Parathyroid adenoma (tissue), 2 donors: ENCODE results near the gene TRPC1.

ENCODE experiments used
- H2AFZ ChIP-seq: fragments of 300-600 bp; sonication (generic); one replicate; pipeline ENCODE4 v1.7.0; 2017; ENCODE audit warnings: antibody characterized with exemption, mild to moderate bottlenecking
- H3K27ac ChIP-seq: fragments of 300-600 bp; sonication (generic); one replicate; pipeline ENCODE4 v1.7.0; 2017
- H3K27me3 ChIP-seq: fragments of 300-600 bp; sonication (generic); one replicate; pipeline ENCODE4 v1.7.0; 2017; ENCODE audit warnings: low read length; ENCODE audit not compliant: control insufficient read depth, insufficient read depth
- H3K36me3 ChIP-seq: fragments of 300-600 bp; sonication (generic); one replicate; pipeline ENCODE4 v1.7.0; 2017; ENCODE audit warnings: low read length; ENCODE audit not compliant: control insufficient read depth, insufficient read depth
- H3K4me1 ChIP-seq: fragments of 300-600 bp; sonication (generic); one replicate; pipeline ENCODE4 v1.7.0; 2017; ENCODE audit warnings: control low read depth
- H3K4me2 ChIP-seq: fragments of 300-600 bp; sonication (generic); one replicate; pipeline ENCODE4 v1.7.0; 2017; ENCODE audit warnings: low read length
- H3K4me3 ChIP-seq: fragments of 300-600 bp; sonication (generic); one replicate; pipeline ENCODE4 v1.7.0; 2017; ENCODE audit warnings: low read depth, low read length
- H3K79me2 ChIP-seq: fragments of 300-600 bp; sonication (generic); one replicate; pipeline ENCODE4 v1.7.0; 2017; ENCODE audit warnings: control low read depth
- H3K9ac ChIP-seq: fragments of 300-600 bp; sonication (generic); one replicate; pipeline ENCODE4 v1.7.0; 2017; ENCODE audit warnings: mild to moderate bottlenecking
- H3K9me3 ChIP-seq: fragments of 300-600 bp; sonication (generic); one replicate; pipeline ENCODE4 v1.7.0; 2017; ENCODE audit warnings: low read length; ENCODE audit not compliant: control insufficient read depth
- TF ChIP-seq, protein P1 (sequence below): fragments of 300-600 bp; sonication (generic); IDR thresholded peaks from one replicate; pipeline ENCODE4 v1.7.0; 2017; ENCODE audit warnings: antibody characterized with exemption, mild to moderate bottlenecking
- donor health status: primary hyperparathyroidism.

TRPC1 gene

GRCh38 chr3:142693136-142693853 is 30.5 kb upstream of the TRPC1 start:
- no peaks in the 10 kb centered on the region for H3K79me2 ChIP-seq
- H3K9me3 ChIP-seq = no peaks in the 10 kb centered on the region
- no peaks in the 10 kb centered on the region for H3K4me1 ChIP-seq
- no peak overlapping the region for H3K4me2 ChIP-seq
- TF ChIP-seq, protein P1, sequence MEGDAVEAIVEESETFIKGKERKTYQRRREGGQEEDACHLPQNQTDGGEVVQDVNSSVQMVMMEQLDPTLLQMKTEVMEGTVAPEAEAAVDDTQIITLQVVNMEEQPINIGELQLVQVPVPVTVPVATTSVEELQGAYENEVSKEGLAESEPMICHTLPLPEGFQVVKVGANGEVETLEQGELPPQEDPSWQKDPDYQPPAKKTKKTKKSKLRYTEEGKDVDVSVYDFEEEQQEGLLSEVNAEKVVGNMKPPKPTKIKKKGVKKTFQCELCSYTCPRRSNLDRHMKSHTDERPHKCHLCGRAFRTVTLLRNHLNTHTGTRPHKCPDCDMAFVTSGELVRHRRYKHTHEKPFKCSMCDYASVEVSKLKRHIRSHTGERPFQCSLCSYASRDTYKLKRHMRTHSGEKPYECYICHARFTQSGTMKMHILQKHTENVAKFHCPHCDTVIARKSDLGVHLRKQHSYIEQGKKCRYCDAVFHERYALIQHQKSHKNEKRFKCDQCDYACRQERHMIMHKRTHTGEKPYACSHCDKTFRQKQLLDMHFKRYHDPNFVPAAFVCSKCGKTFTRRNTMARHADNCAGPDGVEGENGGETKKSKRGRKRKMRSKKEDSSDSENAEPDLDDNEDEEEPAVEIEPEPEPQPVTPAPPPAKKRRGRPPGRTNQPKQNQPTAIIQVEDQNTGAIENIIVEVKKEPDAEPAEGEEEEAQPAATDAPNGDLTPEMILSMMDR = no peak
- no peak overlapping the region for H2AFZ ChIP-seq
- H3K27me3 ChIP-seq = no peaks in the 10 kb centered on the region
- H3K4me3 ChIP-seq = no peak overlapping the region
- no peak overlapping the region for H3K27ac ChIP-seq
- H3K36me3 ChIP-seq = no peaks in the 10 kb centered on the region
- H3K9ac ChIP-seq = no peak overlapping the region

GRCh38 chr3:142694225-142694624 is 29.6 kb upstream of the TRPC1 start:
- H2AFZ ChIP-seq = no peak overlapping the region

DNA sequence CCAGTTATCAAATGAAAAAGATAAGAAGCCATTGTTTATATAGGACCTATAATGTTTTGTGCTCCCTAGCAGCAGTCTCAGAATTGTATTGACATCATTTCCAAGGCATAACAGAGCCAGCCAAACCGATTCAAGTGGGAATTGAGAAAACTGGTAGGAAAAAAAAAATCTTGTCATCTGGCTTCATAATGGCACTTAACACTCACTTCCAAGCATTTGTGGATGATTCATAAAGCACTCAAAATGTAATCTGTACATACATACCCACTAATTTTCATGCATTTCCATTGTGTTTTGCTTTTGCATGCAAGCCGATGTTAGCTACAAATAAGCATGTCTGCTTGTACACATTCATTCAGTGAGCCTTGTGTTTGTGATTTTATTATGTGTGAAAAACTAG is 18.6 kb upstream of the TRPC1 start:
- no peaks in the 10 kb centered on the region for H3K9me3 ChIP-seq
- H3K4me1 ChIP-seq = no peaks in the 10 kb centered on the region
- H3K79me2 ChIP-seq = no peaks in the 10 kb centered on the region
- no peaks in the 10 kb centered on the region for H3K27me3 ChIP-seq
- TF ChIP-seq, protein P1 = no peak
- no peaks in the 10 kb centered on the region for H3K36me3 ChIP-seq
- H2AFZ ChIP-seq = no peak overlapping the region
- no peak overlapping the region for H3K27ac ChIP-seq
- H3K4me3 ChIP-seq = no peak overlapping the region
- H3K4me2 ChIP-seq = no peak overlapping the region
- H3K9ac ChIP-seq = no peak overlapping the region

More at GRCh38 chr3:142694225-142694624, 29.6 kb upstream of the TRPC1 start:
- H3K27me3 ChIP-seq = no peaks in the 10 kb centered on the region
- no peaks in the 10 kb centered on the region for H3K9me3 ChIP-seq
- no peaks in the 10 kb centered on the region for H3K4me1 ChIP-seq
- no peak overlapping the region for H3K4me2 ChIP-seq
- H3K9ac ChIP-seq = no peak overlapping the region
- TF ChIP-seq, protein P1 = no peak
- H3K79me2 ChIP-seq = no peaks in the 10 kb centered on the region
- no peak overlapping the region for H3K4me3 ChIP-seq
- no peak overlapping the region for H3K27ac ChIP-seq
- no peaks in the 10 kb centered on the region for H3K36me3 ChIP-seq

DNA sequence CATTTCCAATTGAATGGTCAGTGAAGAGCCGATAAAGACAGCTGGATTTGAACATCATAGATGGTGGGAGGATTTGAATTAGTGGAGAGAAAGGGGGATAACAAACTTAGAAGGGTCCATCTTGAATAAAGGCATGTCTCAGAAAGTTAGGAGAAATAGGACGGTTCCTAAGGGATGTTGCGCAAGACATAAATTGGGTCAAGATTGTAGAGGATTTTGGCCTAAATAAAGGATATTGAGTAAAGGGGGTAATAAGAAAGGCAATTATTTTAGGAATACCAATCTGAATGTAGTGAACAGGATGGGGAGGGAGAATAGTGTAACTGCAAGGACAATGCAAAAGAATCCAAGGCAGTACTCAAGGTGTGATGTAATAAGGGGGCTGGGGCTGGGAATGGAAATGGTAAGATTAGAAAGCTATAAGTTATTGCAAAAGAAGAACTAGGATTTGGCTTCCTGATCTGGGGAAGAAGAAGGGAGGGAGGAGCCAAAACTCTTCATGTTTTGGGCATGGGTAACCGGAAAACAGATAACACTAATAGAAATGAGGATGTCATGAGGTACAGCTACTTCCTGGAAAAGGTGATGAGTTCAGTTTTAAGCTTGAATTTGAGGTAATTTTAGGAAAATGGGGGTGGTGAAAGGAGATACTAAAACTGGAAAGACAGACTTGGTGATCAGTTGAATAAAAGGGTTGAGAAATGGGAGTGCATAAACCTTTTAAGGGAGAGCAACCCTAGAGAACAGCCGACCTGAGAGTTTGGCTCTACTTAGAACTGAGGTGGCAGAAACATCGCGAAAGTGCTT is 17.3 kb upstream of the TRPC1 start:
- Histone ChIP-seq H3K9ac (no peak overlapping the region), H3K27ac (no peak overlapping the region), H3K4me3 (no peak overlapping the region), H3K4me1 (no peaks in the 10 kb centered on the region), H3K4me2 (no peak overlapping the region), H3K36me3 (no peaks in the 10 kb centered on the region), H2AFZ (no peak overlapping the region), H3K27me3 (no peaks in the 10 kb centered on the region), H3K79me2 (no peaks in the 10 kb centered on the region), H3K9me3 (no peaks in the 10 kb centered on the region)
- TF ChIP-seq, protein P1 = no peak
